ENCODE data around the gene ABCC10.
"Not testable (repeated sequence)": the region's sequence is repeated elsewhere in the genome, so short reads cannot be mapped to it uniquely, and the experiment has no call there.

Gene ABCC10

GRCh38 chr6:43391440-43392031, 35.8 kb upstream of the ABCC10 start:
- H3K4me2 ChIP-seq: peak overlapping the region; percentile 51 to 79 (median 71)
- peak overlapping the region in 2 of 11 experiments; percentile 17 to 18; a peak in 1 of 22 replicates for H3K9ac ChIP-seq
- peaks cover 16 to 37% (median 31%) of the 10 kb centered on the region in 11 experiments; a peak in 20 of 22 replicates for H3K27me3 ChIP-seq
- no peaks in the 10 kb centered on the region for H3K36me3 ChIP-seq
- no peak overlapping the region for H3K4me3 ChIP-seq
- no peaks in the 10 kb centered on the region for H3K9me3 ChIP-seq (replicated peaks in 1 of 11)
- peaks cover 28 to 45% (median 35%) of the 10 kb centered on the region in 10 experiments for H3K4me1 ChIP-seq
- no peak overlapping the region for H3K27ac ChIP-seq
- no peaks in the 10 kb centered on the region for H4K20me1 ChIP-seq
- TF ChIP-seq Cebpa-rat (IDR thresholded peaks at IDR 0.05): no peak

- not testable (repeated sequence) for H3K9me3 ChIP-seq (replicated peaks in 1 of 11); H3K9ac ChIP-seq; H3K4me3 ChIP-seq; H4K20me1 ChIP-seq; H3K36me3 ChIP-seq; H3K27ac ChIP-seq
- Histone ChIP-seq H3K27me3 (peaks cover 16 to 37% (median 31%) of the 10 kb centered on the region in 11 experiments; a peak in 20 of 22 replicates), H3K4me2 (peak overlapping the region in 9 of 11 experiments; percentile 11 to 69 (median 36); a peak in 13 of 22 replicates), H3K4me1 (peaks cover 28 to 44% (median 36%) of the 10 kb centered on the region in 10 experiments)
Measured at GRCh38 chr6:43393133-43393532, 34.2 kb upstream of the ABCC10 start.

GRCh38 chr6:43393602-43394001, 33.7 kb upstream of the ABCC10 start:
- no peaks in the 10 kb centered on the region for H3K36me3 ChIP-seq
- H3K9me3 ChIP-seq (replicated peaks in 1 of 11): no peaks in the 10 kb centered on the region
- TF ChIP-seq Cebpa-rat (IDR thresholded peaks at IDR 0.05): no peak
- H3K4me2 ChIP-seq: peak overlapping the region in 9 of 11 experiments; percentile 11 to 69 (median 36); a peak in 15 of 22 replicates
- H3K27ac ChIP-seq: no peak overlapping the region
- peak overlapping the region in 1 of 11 experiments; percentile 57; a peak in 1 of 22 replicates for H3K9ac ChIP-seq
- peaks cover 28 to 44% (median 36%) of the 10 kb centered on the region in 10 experiments for H3K4me1 ChIP-seq
- H4K20me1 ChIP-seq: no peaks in the 10 kb centered on the region
- no peak overlapping the region for H3K4me3 ChIP-seq
- peaks cover 16 to 37% (median 31%) of the 10 kb centered on the region in 11 experiments; a peak in 20 of 22 replicates for H3K27me3 ChIP-seq

GRCh38 chr6:43394982-43395381, 32.4 kb upstream of the ABCC10 start:
- no peaks in the 10 kb centered on the region for H3K36me3 ChIP-seq
- H3K27ac ChIP-seq: no peak overlapping the region
- H3K9ac ChIP-seq: no peak overlapping the region
- H3K9me3 ChIP-seq (replicated peaks in 1 of 11): no peaks in the 10 kb centered on the region
- no peak overlapping the region for H3K4me2 ChIP-seq
- H4K20me1 ChIP-seq: no peaks in the 10 kb centered on the region
- H3K4me1 ChIP-seq: peaks cover 19 to 39% (median 30%) of the 10 kb centered on the region in 10 experiments
- no peak for TF ChIP-seq Cebpa-rat (IDR thresholded peaks at IDR 0.05)
- no peak overlapping the region for H3K4me3 ChIP-seq
- H3K27me3 ChIP-seq: peaks cover 16 to 37% (median 31%) of the 10 kb centered on the region in 11 experiments; a peak in 20 of 22 replicates

- no peak overlapping the region for H3K9ac ChIP-seq
- no peak overlapping the region for H3K4me3 ChIP-seq
- TF ChIP-seq Cebpa-rat (IDR thresholded peaks at IDR 0.05): no peak
- peaks cover 11 to 31% (median 23%) of the 10 kb centered on the region in 10 experiments for H3K4me1 ChIP-seq
- no peak overlapping the region for H3K27ac ChIP-seq
- no peaks in the 10 kb centered on the region for H3K9me3 ChIP-seq (replicated peaks in 1 of 11)
- H3K4me2 ChIP-seq: peak overlapping the region in 2 of 11 experiments; percentile 6 to 38; a peak in 2 of 22 replicates
- H4K20me1 ChIP-seq: no peaks in the 10 kb centered on the region
- H3K36me3 ChIP-seq: no peaks in the 10 kb centered on the region
- H3K27me3 ChIP-seq: peaks cover 16 to 31% (median 30%) of the 10 kb centered on the region in 11 experiments; a peak in 20 of 22 replicates
Measured at GRCh38 chr6:43395776-43396175, 31.6 kb upstream of the ABCC10 start.

- no peak for TF ChIP-seq Cebpa-rat (IDR thresholded peaks at IDR 0.05)
- no peak overlapping the region for H3K9ac ChIP-seq
- H3K4me1 ChIP-seq: peaks cover 3 to 23% (median 15%) of the 10 kb centered on the region in 10 experiments
- H3K9me3 ChIP-seq (replicated peaks in 1 of 11): no peaks in the 10 kb centered on the region
- H3K27ac ChIP-seq: no peak overlapping the region
- no peaks in the 10 kb centered on the region for H3K36me3 ChIP-seq
- no peak overlapping the region for H3K4me3 ChIP-seq
- H4K20me1 ChIP-seq: no peaks in the 10 kb centered on the region
- H3K4me2 ChIP-seq: no peak overlapping the region
- H3K27me3 ChIP-seq: peaks cover 14 to 23% (median 22%) of the 10 kb centered on the region in 11 experiments; a peak in 20 of 22 replicates
Measured at GRCh38 chr6:43396408-43397149, 30.8 kb upstream of the ABCC10 start.

GRCh38 chr6:43399932-43400487, 27.3 kb upstream of the ABCC10 start:
- Histone ChIP-seq H3K36me3 (no peaks in the 10 kb centered on the region), H3K27me3 (no peaks in the 10 kb centered on the region), H3K4me1 (peaks cover 0 to 10% (median 0%) of the 10 kb centered on the region in 10 experiments; a peak in 3 of 20 replicates), H3K27ac (no peak overlapping the region), H3K9ac (no peak overlapping the region), H3K4me2 (no peak overlapping the region), H3K4me3 (no peak overlapping the region), H3K9me3 (replicated peaks in 1 of 11) (0 out of 22 replicates have a peak, but pooled peaks cover 0 to 4% (median 0%) of the 10 kb centered on the region in 11 experiments), H4K20me1 (no peaks in the 10 kb centered on the region)
- TF ChIP-seq Cebpa-rat (IDR thresholded peaks at IDR 0.05): no peak

GRCh38 chr6:43401730-43402129, 25.6 kb upstream of the ABCC10 start:
- H3K4me2 ChIP-seq: no peak overlapping the region
- TF ChIP-seq Cebpa-rat (IDR thresholded peaks at IDR 0.05): no peak
- no peak overlapping the region for H3K9ac ChIP-seq
- H3K9me3 ChIP-seq (replicated peaks in 1 of 11): 0 out of 22 replicates have a peak, but pooled peaks cover 0 to 4% (median 0%) of the 10 kb centered on the region in 11 experiments
- no peak overlapping the region for H3K4me3 ChIP-seq
- no peaks in the 10 kb centered on the region for H3K27me3 ChIP-seq
- H4K20me1 ChIP-seq: no peaks in the 10 kb centered on the region
- H3K36me3 ChIP-seq: no peaks in the 10 kb centered on the region
- H3K4me1 ChIP-seq: peaks cover 0 to 2% (median 0%) of the 10 kb centered on the region in 10 experiments; a peak in 1 of 20 replicates
- no peak overlapping the region for H3K27ac ChIP-seq

GRCh38 chr6:43402820-43403219, 24.5 kb upstream of the ABCC10 start:
- Histone ChIP-seq H3K4me3 (no peak overlapping the region), H3K9me3 (replicated peaks in 1 of 11) (0 out of 22 replicates have a peak, but pooled peaks cover 0 to 4% (median 0%) of the 10 kb centered on the region in 11 experiments), H3K4me2 (no peak overlapping the region), H3K9ac (no peak overlapping the region), H4K20me1 (no peaks in the 10 kb centered on the region), H3K27me3 (no peaks in the 10 kb centered on the region), H3K4me1 (no peaks in the 10 kb centered on the region), H3K36me3 (no peaks in the 10 kb centered on the region), H3K27ac (no peak overlapping the region)
- TF ChIP-seq Cebpa-rat (IDR thresholded peaks at IDR 0.05): no peak
